GM23338 (cell line): ENCODE data around the gene SOS1. TPM values are rescaled to one million over a fixed set of nuclear protein-coding genes. Genes with fewer than 3 reads are reported as not detected.

Source experiments
- ATAC-seq: fragments of 200-7000 bp; cut with Tn5 transposase; 3 replicates; pipeline ENCODE4 v1.9.1; 2020
- DNase-seq: peaks from one replicate; pipeline ENCODE4 v3.0.0-alpha.2; 2015; ENCODE audit warnings: low spot score
- H2AFZ ChIP-seq: fragments of 200-600 bp; sonication (generic); 2 replicates; pipeline ENCODE4 v1.8.0; 2016; ENCODE audit warnings: antibody characterized with exemption, mild to moderate bottlenecking, moderate library complexity
- H3F3A ChIP-seq: fragments of 200-600 bp; sonication (generic); replicated peaks from 2 replicates; pipeline ENCODE4 v1.8.0; 2017; ENCODE audit warnings: antibody characterized with exemption, mixed run types, low read depth
- H3K27ac ChIP-seq: fragments of 200-600 bp; sonication (generic); 2 replicates; pipeline ENCODE4 v1.6.1; 2016; ENCODE audit warnings: low read depth
- H3K27me3 ChIP-seq: fragments of 200-600 bp; sonication (generic); 2 replicates; pipeline ENCODE4 v1.8.0; 2016; ENCODE audit warnings: mild to moderate bottlenecking, mixed run types, moderate library complexity; ENCODE audit not compliant: insufficient read depth
- H3K36me3 ChIP-seq: fragments of 200-600 bp; sonication (generic); 2 replicates; pipeline ENCODE4 v1.8.0; 2016; ENCODE audit warnings: mild to moderate bottlenecking; ENCODE audit not compliant: insufficient read depth
- H3K4me1 ChIP-seq: fragments of 200-600 bp; sonication (generic); 2 replicates; pipeline ENCODE4 v1.8.0; 2016; ENCODE audit warnings: mild to moderate bottlenecking, moderate library complexity; ENCODE audit not compliant: insufficient read depth
- H3K4me2 ChIP-seq: fragments of 200-600 bp; sonication (generic); 2 replicates; pipeline ENCODE4 v1.7.1; 2017; ENCODE audit warnings: mixed run types
- H3K4me3 ChIP-seq: fragments of 200-600 bp; sonication (generic); 2 replicates; pipeline ENCODE4 v1.6.1; 2016; ENCODE audit warnings: mixed run types
- H3K79me2 ChIP-seq: fragments of 200-600 bp; sonication (generic); replicated peaks from 2 replicates; pipeline ENCODE4 v1.8.0; 2017; ENCODE audit warnings: mild to moderate bottlenecking; ENCODE audit not compliant: insufficient read depth
- H3K9me2 ChIP-seq: fragments of 200-600 bp; sonication (generic); 2 replicates; pipeline ENCODE4 v1.8.0; 2017; ENCODE audit not compliant: insufficient read depth
- H4K20me1 ChIP-seq: fragments of 200-600 bp; sonication (generic); replicated peaks from 2 replicates; pipeline ENCODE4 v1.8.0; 2017; ENCODE audit warnings: mild to moderate bottlenecking; ENCODE audit not compliant: insufficient read depth
- H3K27ac Mint-ChIP-seq: 2 replicates; pipeline ENCODE4 v1.8.0; 2020; ENCODE audit warnings: inconsistent platforms, mild to moderate bottlenecking, moderate library complexity, mixed read lengths
- H3K27me3 Mint-ChIP-seq: 3 replicates; pipeline ENCODE4 v1.8.0; 2022; ENCODE audit warnings: low read depth, mild to moderate bottlenecking, moderate library complexity, mixed read lengths, inconsistent platforms; ENCODE audit not compliant: insufficient read depth, poor library complexity
- H3K36me3 Mint-ChIP-seq: 3 replicates; pipeline ENCODE4 v1.8.0; 2021; ENCODE audit warnings: low read depth, mild to moderate bottlenecking, inconsistent platforms, moderate library complexity, mixed read lengths
- H3K4me1 Mint-ChIP-seq: 3 replicates; pipeline ENCODE4 v1.8.0; 2020; ENCODE audit warnings: mild to moderate bottlenecking, inconsistent platforms, mixed read lengths
- H3K4me3 Mint-ChIP-seq: 3 replicates; pipeline ENCODE4 v1.8.0; 2021; ENCODE audit warnings: moderate library complexity, mild to moderate bottlenecking, inconsistent platforms, mixed read lengths
- H3K9me3 Mint-ChIP-seq: 3 replicates; pipeline ENCODE4 v1.8.0; 2020; ENCODE audit warnings: moderate library complexity, mild to moderate bottlenecking, inconsistent platforms, mixed read lengths
- CREB1 ChIP-seq: fragments of 250-450 bp; sonication (Bioruptor Pico); IDR thresholded peaks from 2 replicates; pipeline ENCODE4 v1.5.0; 2020; ENCODE audit warnings: low read depth, mild to moderate bottlenecking, moderate library complexity
- EZH2 ChIP-seq: fragments of 200-600 bp; sonication (generic); IDR thresholded peaks from one replicate; pipeline ENCODE4 v1.8.0; 2017; ENCODE audit warnings: antibody characterized with exemption, mild to moderate bottlenecking, low read depth; ENCODE audit not compliant: unreplicated experiment
- EZH2phosphoT487 ChIP-seq: fragments of 200-600 bp; sonication (generic); IDR thresholded peaks from one replicate; pipeline ENCODE4 v1.8.1; 2018; ENCODE audit warnings: antibody characterized with exemption; ENCODE audit not compliant: unreplicated experiment
- NANOG ChIP-seq: IDR thresholded peaks from 2 replicates; pipeline ENCODE4 v1.6.1; 2016; ENCODE audit warnings: antibody characterized with exemption, borderline replicate concordance
- POLR2AphosphoS5 ChIP-seq: IDR thresholded peaks from 2 replicates; pipeline ENCODE4 v1.6.1; 2016; ENCODE audit warnings: antibody characterized with exemption, low read depth
- STAT1 ChIP-seq: IDR thresholded peaks from one replicate; pipeline ENCODE4 v1.6.1; 2016; ENCODE audit warnings: antibody characterized with exemption; ENCODE audit not compliant: unreplicated experiment
- ZNF114 ChIP-seq: fragments of 250-450 bp; sonication (Bioruptor Pico); IDR thresholded peaks from 2 replicates; pipeline ENCODE4 v1.5.0; 2020; ENCODE audit warnings: mild to moderate bottlenecking, moderate library complexity
- ZNF331 ChIP-seq: fragments of 250-450 bp; sonication (Bioruptor Pico); IDR thresholded peaks from 2 replicates; pipeline ENCODE4 v1.5.0; 2020; ENCODE audit warnings: low read depth, mild to moderate bottlenecking, moderate library complexity
- polyA plus RNA-seq: library from polyadenylated mRNA; unstranded; fragments of >200 nt; fragmentation: Nextera tagmentation; extraction: Ambion mirVana; gene quantifications from 2 replicates; pipeline ENCODE4 v1.2.1, GENCODE V29; 2016
- total RNA-seq: library from RNA; depleted of rRNA; stranded (reverse); fragments of >200 nt; shearing (Covaris generic); gene quantifications from 2 replicates; pipeline ENCODE4 v1.2.3, GENCODE V29; 2014
- TF ChIP-seq, protein P1 (sequence below): fragments of 250-450 bp; sonication (Bioruptor Pico); IDR thresholded peaks from 2 replicates; pipeline ENCODE4 v1.5.0; 2020; ENCODE audit warnings: mild to moderate bottlenecking, moderate library complexity
- TF ChIP-seq, protein P2 (sequence below): IDR thresholded peaks from one replicate; pipeline ENCODE4 v1.6.1; 2018; ENCODE audit warnings: antibody characterized with exemption; ENCODE audit not compliant: unreplicated experiment

The SOS1 gene
- total and polyA plus RNA-seq, 2 experiments from 2014 or later = 13.4 to 21.9 TPM

DNA sequence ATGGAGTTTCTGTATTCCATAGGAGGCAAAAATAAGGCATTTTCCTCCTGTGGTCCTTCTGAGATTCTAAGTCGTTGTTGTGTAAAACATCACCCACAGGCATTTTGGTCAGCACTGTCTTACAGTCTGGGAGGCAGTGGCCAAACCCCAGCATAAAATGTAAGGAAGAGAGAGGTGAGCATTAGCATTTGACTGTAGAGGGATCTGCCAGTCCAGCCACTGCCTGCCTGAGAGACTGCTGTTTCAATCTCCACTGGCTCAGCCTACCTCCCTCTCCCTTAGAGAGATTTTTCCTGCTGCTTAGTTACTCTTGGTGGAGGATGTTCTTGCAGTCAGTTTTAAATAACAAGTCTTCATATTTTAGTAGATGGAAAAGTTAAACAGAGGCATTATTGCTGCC lies 154.2 kb downstream of the SOS1 start:
- ATAC-seq = peak; percentile 94
- 0 out of 2 replicates have a peak, but pooled peaks cover 2% of the 10 kb centered on the region for H3K9me2 ChIP-seq
- H3K27ac Mint-ChIP-seq = no peak overlapping the region

More for the DNA sequence above, 154.2 kb downstream of the SOS1 start:
- Mint-ChIP-seq H3K9me3 (peaks cover 9% of the 10 kb centered on the region; the same call in 1 of the 3 replicates), H3K4me3 (no peak overlapping the region), H3K36me3 (no peaks in the 10 kb centered on the region), H3K4me1 (peaks cover 12% of the 10 kb centered on the region), H3K27me3 (peaks cover 7% of the 10 kb centered on the region)
- TF ChIP-seq EZH2 (no peak), CREB1 (no peak), EZH2phosphoT487 (no peak), STAT1 (no peak), ZNF114 (CRISPR knock-in tag) (no peak), NANOG (no peak), ZNF331 (CRISPR knock-in tag) (no peak), POLR2AphosphoS5 (no peak)
- TF ChIP-seq, protein P1, sequence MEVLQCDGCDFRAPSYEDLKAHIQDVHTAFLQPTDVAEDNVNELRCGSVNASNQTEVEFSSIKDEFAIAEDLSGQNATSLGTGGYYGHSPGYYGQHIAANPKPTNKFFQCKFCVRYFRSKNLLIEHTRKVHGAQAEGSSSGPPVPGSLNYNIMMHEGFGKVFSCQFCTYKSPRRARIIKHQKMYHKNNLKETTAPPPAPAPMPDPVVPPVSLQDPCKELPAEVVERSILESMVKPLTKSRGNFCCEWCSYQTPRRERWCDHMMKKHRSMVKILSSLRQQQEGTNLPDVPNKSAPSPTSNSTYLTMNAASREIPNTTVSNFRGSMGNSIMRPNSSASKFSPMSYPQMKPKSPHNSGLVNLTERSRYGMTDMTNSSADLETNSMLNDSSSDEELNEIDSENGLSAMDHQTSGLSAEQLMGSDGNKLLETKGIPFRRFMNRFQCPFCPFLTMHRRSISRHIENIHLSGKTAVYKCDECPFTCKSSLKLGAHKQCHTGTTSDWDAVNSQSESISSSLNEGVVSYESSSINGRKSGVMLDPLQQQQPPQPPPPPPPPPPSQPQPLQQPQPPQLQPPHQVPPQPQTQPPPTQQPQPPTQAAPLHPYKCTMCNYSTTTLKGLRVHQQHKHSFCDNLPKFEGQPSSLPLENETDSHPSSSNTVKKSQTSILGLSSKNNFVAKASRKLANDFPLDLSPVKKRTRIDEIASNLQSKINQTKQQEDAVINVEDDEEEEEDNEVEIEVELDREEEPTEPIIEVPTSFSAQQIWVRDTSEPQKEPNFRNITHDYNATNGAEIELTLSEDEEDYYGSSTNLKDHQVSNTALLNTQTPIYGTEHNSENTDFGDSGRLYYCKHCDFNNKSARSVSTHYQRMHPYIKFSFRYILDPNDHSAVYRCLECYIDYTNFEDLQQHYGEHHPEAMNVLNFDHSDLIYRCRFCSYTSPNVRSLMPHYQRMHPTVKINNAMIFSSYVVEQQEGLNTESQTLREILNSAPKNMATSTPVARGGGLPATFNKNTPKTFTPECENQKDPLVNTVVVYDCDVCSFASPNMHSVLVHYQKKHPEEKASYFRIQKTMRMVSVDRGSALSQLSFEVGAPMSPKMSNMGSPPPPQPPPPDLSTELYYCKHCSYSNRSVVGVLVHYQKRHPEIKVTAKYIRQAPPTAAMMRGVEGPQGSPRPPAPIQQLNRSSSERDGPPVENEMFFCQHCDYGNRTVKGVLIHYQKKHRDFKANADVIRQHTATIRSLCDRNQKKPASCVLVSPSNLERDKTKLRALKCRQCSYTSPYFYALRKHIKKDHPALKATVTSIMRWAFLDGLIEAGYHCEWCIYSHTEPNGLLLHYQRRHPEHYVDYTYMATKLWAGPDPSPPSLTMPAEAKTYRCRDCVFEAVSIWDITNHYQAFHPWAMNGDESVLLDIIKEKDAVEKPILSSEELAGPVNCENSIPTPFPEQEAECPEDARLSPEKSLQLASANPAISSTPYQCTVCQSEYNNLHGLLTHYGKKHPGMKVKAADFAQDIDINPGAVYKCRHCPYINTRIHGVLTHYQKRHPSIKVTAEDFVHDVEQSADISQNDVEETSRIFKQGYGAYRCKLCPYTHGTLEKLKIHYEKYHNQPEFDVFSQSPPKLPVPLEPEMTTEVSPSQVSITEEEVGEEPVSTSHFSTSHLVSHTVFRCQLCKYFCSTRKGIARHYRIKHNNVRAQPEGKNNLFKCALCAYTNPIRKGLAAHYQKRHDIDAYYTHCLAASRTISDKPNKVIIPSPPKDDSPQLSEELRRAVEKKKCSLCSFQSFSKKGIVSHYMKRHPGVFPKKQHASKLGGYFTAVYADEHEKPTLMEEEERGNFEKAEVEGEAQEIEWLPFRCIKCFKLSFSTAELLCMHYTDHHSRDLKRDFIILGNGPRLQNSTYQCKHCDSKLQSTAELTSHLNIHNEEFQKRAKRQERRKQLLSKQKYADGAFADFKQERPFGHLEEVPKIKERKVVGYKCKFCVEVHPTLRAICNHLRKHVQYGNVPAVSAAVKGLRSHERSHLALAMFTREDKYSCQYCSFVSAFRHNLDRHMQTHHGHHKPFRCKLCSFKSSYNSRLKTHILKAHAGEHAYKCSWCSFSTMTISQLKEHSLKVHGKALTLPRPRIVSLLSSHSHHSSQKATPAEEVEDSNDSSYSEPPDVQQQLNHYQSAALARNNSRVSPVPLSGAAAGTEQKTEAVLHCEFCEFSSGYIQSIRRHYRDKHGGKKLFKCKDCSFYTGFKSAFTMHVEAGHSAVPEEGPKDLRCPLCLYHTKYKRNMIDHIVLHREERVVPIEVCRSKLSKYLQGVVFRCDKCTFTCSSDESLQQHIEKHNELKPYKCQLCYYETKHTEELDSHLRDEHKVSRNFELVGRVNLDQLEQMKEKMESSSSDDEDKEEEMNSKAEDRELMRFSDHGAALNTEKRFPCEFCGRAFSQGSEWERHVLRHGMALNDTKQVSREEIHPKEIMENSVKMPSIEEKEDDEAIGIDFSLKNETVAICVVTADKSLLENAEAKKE (CRISPR knock-in tag) = no peak
- TF ChIP-seq, protein P2, sequence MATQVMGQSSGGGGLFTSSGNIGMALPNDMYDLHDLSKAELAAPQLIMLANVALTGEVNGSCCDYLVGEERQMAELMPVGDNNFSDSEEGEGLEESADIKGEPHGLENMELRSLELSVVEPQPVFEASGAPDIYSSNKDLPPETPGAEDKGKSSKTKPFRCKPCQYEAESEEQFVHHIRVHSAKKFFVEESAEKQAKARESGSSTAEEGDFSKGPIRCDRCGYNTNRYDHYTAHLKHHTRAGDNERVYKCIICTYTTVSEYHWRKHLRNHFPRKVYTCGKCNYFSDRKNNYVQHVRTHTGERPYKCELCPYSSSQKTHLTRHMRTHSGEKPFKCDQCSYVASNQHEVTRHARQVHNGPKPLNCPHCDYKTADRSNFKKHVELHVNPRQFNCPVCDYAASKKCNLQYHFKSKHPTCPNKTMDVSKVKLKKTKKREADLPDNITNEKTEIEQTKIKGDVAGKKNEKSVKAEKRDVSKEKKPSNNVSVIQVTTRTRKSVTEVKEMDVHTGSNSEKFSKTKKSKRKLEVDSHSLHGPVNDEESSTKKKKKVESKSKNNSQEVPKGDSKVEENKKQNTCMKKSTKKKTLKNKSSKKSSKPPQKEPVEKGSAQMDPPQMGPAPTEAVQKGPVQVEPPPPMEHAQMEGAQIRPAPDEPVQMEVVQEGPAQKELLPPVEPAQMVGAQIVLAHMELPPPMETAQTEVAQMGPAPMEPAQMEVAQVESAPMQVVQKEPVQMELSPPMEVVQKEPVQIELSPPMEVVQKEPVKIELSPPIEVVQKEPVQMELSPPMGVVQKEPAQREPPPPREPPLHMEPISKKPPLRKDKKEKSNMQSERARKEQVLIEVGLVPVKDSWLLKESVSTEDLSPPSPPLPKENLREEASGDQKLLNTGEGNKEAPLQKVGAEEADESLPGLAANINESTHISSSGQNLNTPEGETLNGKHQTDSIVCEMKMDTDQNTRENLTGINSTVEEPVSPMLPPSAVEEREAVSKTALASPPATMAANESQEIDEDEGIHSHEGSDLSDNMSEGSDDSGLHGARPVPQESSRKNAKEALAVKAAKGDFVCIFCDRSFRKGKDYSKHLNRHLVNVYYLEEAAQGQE = no peak
- Histone ChIP-seq H3K27ac (no peak overlapping the region), H3K4me1 (peaks cover 3% of the 10 kb centered on the region; the same call in 1 of the 2 replicates), H3K36me3 (no peaks in the 10 kb centered on the region), H3K27me3 (peaks cover 7% of the 10 kb centered on the region; the same call in 1 of the 2 replicates), H3F3A (0 out of 2 replicates have a peak, but pooled peaks cover 4% of the 10 kb centered on the region), H3K4me2 (0 out of 2 replicates have a peak overlapping the region, but pooled peaks have one; percentile 27), H3K79me2 (no peaks in the 10 kb centered on the region), H3K4me3 (no peak overlapping the region), H4K20me1 (no peaks in the 10 kb centered on the region), H2AFZ (peak overlapping the region; percentile 81)
- no peak for DNase-seq
